Liver (tissue), 9 donors: ENCODE results near the gene WNT10A. TPM values are rescaled to one million over a fixed set of nuclear protein-coding genes. Genes with fewer than 3 reads are reported as not detected.

ENCODE experiments used
- DNase-seq: peaks from one replicate; pipeline ENCODE4 v3.0.0-alpha.2; 2017; ENCODE audit warnings: low spot score
- H3K27ac ChIP-seq, 2 donors: one replicate each; pipeline ENCODE4 v1.7.0; 2013; ENCODE audit warnings: inconsistent platforms in 2 of 2, low read length in 2 of 2, control low read depth in 1 of 2, low read depth in 1 of 2, mild to moderate bottlenecking in 1 of 2
- H3K27me3 ChIP-seq, 4 donors: one replicate each; pipeline versions ENCODE4 v1.6.1 to v1.7.0; 2013; ENCODE audit warnings: low read length in 3 of 4, inconsistent platforms in 1 of 4, mild to moderate bottlenecking in 1 of 4, moderate library complexity in 1 of 4; ENCODE audit not compliant: control insufficient read depth in 4 of 4, insufficient read depth in 4 of 4
- H3K36me3 ChIP-seq, 4 donors: one replicate each; pipeline versions ENCODE4 v1.6.1 to v1.7.0; 2013; ENCODE audit warnings: low read length in 3 of 4, mild to moderate bottlenecking in 3 of 4, low read depth in 1 of 4, moderate library complexity in 1 of 4; ENCODE audit not compliant: control insufficient read depth in 4 of 4, insufficient read depth in 3 of 4
- H3K4me1 ChIP-seq, 4 donors: one replicate each; pipeline versions ENCODE4 v1.6.1 to v1.7.0; 2013; ENCODE audit warnings: low read length in 3 of 4, mild to moderate bottlenecking in 3 of 4, moderate library complexity in 1 of 4; ENCODE audit not compliant: control insufficient read depth in 4 of 4, insufficient read depth in 4 of 4
- H3K4me3 ChIP-seq, 3 donors: one replicate each; pipeline versions ENCODE4 v1.6.1 to v1.7.0; 2013; ENCODE audit warnings: low read length in 3 of 3, control low read depth in 1 of 3, low read depth in 1 of 3, mild to moderate bottlenecking in 1 of 3
- H3K9ac ChIP-seq, 2 donors: one replicate each; pipeline ENCODE4 v1.7.0; 2013; ENCODE audit warnings: low read length in 2 of 2, mild to moderate bottlenecking in 2 of 2, moderate library complexity in 2 of 2, control low read depth in 1 of 2, low read depth in 1 of 2
- H3K9me3 ChIP-seq, 4 donors: one replicate each; pipeline versions ENCODE4 v1.6.1 to v1.7.0; 2013; ENCODE audit warnings: low read length in 3 of 4; ENCODE audit not compliant: control insufficient read depth in 4 of 4
- ATF3 ChIP-seq: IDR thresholded peaks from 2 replicates; pipeline ENCODE4 v1.6.1; 2016; ENCODE audit warnings: antibody characterized with exemption
- CTCF ChIP-seq: fragments of 150-350 bp; IDR thresholded peaks from 2 replicates; pipeline ENCODE4 v1.5.1; 2017; ENCODE audit warnings: improper control_type of control experiment, low read depth, low read length; ENCODE audit not compliant: missing input control
- EGR1 ChIP-seq, 2 donors: IDR thresholded peaks; 2 replicates each; pipeline ENCODE4 v1.6.1; 2016 to 2018; ENCODE audit warnings: antibody characterized with exemption in 2 of 2, low read depth in 2 of 2
- FOXA1 ChIP-seq: IDR thresholded peaks from 2 replicates; pipeline ENCODE4 v1.6.1; 2016; ENCODE audit warnings: antibody characterized with exemption
- FOXA2 ChIP-seq: IDR thresholded peaks from 2 replicates; pipeline ENCODE4 v1.6.1; 2016; ENCODE audit warnings: antibody characterized with exemption
- GABPA ChIP-seq, 2 donors: IDR thresholded peaks in 1 of 2; conservative IDR thresholded peaks in 1 of 2; 2 replicates each; pipeline ENCODE4 v1.6.1; 2016; ENCODE audit warnings: antibody characterized with exemption in 2 of 2, mild to moderate bottlenecking in 1 of 2, moderate library complexity in 1 of 2
- HNF4A ChIP-seq, 2 donors: conservative IDR thresholded peaks; 2 replicates each; pipeline ENCODE4 v1.6.1; 2016; ENCODE audit warnings: antibody characterized with exemption in 2 of 2, mild to moderate bottlenecking in 2 of 2
- HNF4G ChIP-seq: IDR thresholded peaks from 2 replicates; pipeline ENCODE4 v1.6.1; 2016; ENCODE audit warnings: antibody characterized with exemption
- RAD21 ChIP-seq, 2 donors: IDR thresholded peaks; 2 replicates each; pipeline ENCODE4 v1.6.1; 2016; ENCODE audit warnings: antibody characterized with exemption in 2 of 2, mild to moderate bottlenecking in 2 of 2
- RXRA ChIP-seq, 2 donors: IDR thresholded peaks; 2 replicates each; pipeline ENCODE4 v1.6.1; 2017 to 2018; ENCODE audit warnings: antibody characterized with exemption in 2 of 2, mild to moderate bottlenecking in 1 of 2
- SP1 ChIP-seq: IDR thresholded peaks from 2 replicates; pipeline ENCODE4 v1.6.1; 2018; ENCODE audit warnings: antibody characterized with exemption, mild to moderate bottlenecking
- TAF1 ChIP-seq: conservative IDR thresholded peaks from 2 replicates; pipeline ENCODE4 v1.6.1; 2016; ENCODE audit warnings: antibody characterized with exemption, mild to moderate bottlenecking
- ZBTB33 ChIP-seq: IDR thresholded peaks from 2 replicates; pipeline ENCODE4 v1.6.1; 2016; ENCODE audit warnings: antibody characterized with exemption
- whole genome bisulfite sequencing: extraction: QIAGEN DNeasy Blood & Tissue Kit; methylation state at CpG from one replicate; pipeline ENCODE4 v1.1.7; 2013; 5-methylcytosine and 5-hydroxymethylcytosine counted together
- polyA plus RNA-seq, 2 donors: library from polyadenylated mRNA; stranded (reverse) in 1 of 2; unstranded in 1 of 2; fragments of 200-250 nt in 1 of 2; fragments of >200 nt in 1 of 2; fragmentation: Nextera tagmentation in 1 of 2; extraction: Ambion mirVana in 1 of 2; gene quantifications; one replicate each; pipeline versions ENCODE4 v1.2.1 to v1.2.3, GENCODE V29; 2013 to 2015
- total RNA-seq, 2 donors: library from RNA; depleted of rRNA; stranded (reverse); fragments of >200 nt; gene quantifications; one replicate each; pipeline ENCODE4 v1.2.3, GENCODE V29; 2014
- TF ChIP-seq, protein P1 (sequence below): IDR thresholded peaks from 2 replicates; pipeline ENCODE4 v1.6.1; 2016; ENCODE audit warnings: antibody characterized with exemption, mild to moderate bottlenecking
- TF ChIP-seq, protein P2 (sequence below): IDR thresholded peaks from 2 replicates; pipeline ENCODE4 v1.6.1; 2016; ENCODE audit warnings: antibody characterized with exemption
- donor health status: healthy.
- donor health status: healthy.
- donor health status: healthy.
- donor health status: healthy.
- donor health status: healthy.

Gene WNT10A
- total and polyA plus RNA-seq, 4 donors, result 0.01 to 0.08 (median 0.05) TPM; not detected in 1

DNA sequence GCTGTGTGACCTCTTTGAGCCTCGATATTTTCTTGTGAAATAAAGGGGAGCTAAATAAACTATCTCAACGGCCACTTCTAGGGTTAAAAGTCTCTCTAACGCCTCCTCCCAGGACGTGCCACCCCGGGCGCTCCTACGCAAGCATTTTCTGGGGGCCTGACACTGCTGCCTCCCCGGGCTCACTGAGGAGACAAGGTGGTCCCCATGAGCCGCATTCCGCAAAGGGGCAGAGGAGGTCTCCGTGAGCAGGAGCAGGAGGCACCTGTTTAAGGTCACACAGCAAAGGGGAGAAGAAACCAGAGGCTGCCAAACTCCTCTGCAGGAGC, 913 bp upstream of the WNT10A start:
- Histone ChIP-seq H3K9ac (no peak overlapping the region), H3K36me3 (no peaks in the 10 kb centered on the region), H3K27me3 (peaks cover 2 to 34% (median 12%) of the 10 kb centered on the region in 4 donors), H3K4me3 (no peak overlapping the region), H3K9me3 (no peaks in the 10 kb centered on the region), H3K4me1 (peaks cover 3 to 13% (median 10%) of the 10 kb centered on the region in 4 donors), H3K27ac (no peak overlapping the region)
- DNase-seq, result no peak
- TF ChIP-seq, protein P1, sequence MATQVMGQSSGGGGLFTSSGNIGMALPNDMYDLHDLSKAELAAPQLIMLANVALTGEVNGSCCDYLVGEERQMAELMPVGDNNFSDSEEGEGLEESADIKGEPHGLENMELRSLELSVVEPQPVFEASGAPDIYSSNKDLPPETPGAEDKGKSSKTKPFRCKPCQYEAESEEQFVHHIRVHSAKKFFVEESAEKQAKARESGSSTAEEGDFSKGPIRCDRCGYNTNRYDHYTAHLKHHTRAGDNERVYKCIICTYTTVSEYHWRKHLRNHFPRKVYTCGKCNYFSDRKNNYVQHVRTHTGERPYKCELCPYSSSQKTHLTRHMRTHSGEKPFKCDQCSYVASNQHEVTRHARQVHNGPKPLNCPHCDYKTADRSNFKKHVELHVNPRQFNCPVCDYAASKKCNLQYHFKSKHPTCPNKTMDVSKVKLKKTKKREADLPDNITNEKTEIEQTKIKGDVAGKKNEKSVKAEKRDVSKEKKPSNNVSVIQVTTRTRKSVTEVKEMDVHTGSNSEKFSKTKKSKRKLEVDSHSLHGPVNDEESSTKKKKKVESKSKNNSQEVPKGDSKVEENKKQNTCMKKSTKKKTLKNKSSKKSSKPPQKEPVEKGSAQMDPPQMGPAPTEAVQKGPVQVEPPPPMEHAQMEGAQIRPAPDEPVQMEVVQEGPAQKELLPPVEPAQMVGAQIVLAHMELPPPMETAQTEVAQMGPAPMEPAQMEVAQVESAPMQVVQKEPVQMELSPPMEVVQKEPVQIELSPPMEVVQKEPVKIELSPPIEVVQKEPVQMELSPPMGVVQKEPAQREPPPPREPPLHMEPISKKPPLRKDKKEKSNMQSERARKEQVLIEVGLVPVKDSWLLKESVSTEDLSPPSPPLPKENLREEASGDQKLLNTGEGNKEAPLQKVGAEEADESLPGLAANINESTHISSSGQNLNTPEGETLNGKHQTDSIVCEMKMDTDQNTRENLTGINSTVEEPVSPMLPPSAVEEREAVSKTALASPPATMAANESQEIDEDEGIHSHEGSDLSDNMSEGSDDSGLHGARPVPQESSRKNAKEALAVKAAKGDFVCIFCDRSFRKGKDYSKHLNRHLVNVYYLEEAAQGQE, result no peak
- TF ChIP-seq ATF3, result no peak
- TF ChIP-seq GABPA (IDR thresholded peaks at IDR 0.05 in 1 of 2, conservative IDR thresholded peaks at IDR 0.05 in 1 of 2), result no peak
- TF ChIP-seq SP1, result no peak
- TF ChIP-seq ZBTB33, result no peak
- TF ChIP-seq TAF1, result no peak
- no peak for TF ChIP-seq HNF4G
- TF ChIP-seq HNF4A (conservative IDR thresholded peaks at IDR 0.05), result no peak
- no peak for TF ChIP-seq FOXA2
- TF ChIP-seq, protein P2, sequence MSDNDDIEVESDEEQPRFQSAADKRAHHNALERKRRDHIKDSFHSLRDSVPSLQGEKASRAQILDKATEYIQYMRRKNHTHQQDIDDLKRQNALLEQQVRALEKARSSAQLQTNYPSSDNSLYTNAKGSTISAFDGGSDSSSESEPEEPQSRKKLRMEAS, result no peak
- TF ChIP-seq EGR1 (IDR thresholded peaks at IDR 0.05; ENCODE audit: low read depth in 2 of 2), result no peak
- no peak for TF ChIP-seq CTCF
- no peak for TF ChIP-seq RAD21 (IDR thresholded peaks at IDR 0.05)
- TF ChIP-seq RXRA (IDR thresholded peaks at IDR 0.05), result no peak
- no peak for TF ChIP-seq FOXA1
- WGBS, result 10% methylated on average over 11 of the region's 11 CpGs
